Stomach (tissue), 9 donors: ENCODE results near the gene ATP2B2. TPM values are rescaled to one million over a fixed set of nuclear protein-coding genes. Genes with fewer than 3 reads are reported as not detected.
A peak's percentile ranks its signal among the peaks of the same experiment; 100 is the strongest.

Source experiments
- DNase-seq, 2 donors: peaks; one replicate each; pipeline versions ENCODE4 v3.0.0 to v3.0.0-alpha.2; 2013 to 2019
- H3K27ac ChIP-seq, 5 donors: fragments of 200-600 bp in 4 of 5; sonication (generic) in 4 of 5; one replicate each; pipeline ENCODE4 v1.5.1; 2013 to 2019; ENCODE audit warnings: mild to moderate bottlenecking in 1 of 5, moderate library complexity in 1 of 5
- H3K27me3 ChIP-seq, 3 donors: fragments of 200-600 bp; sonication (generic); one replicate each; pipeline ENCODE4 v1.5.1; 2017 to 2019; ENCODE audit warnings: mixed run types in 1 of 3
- H3K36me3 ChIP-seq, 4 donors: fragments of 200-600 bp; sonication (generic); 1 replicate in 3 of 4; 2 replicates in 1 of 4; pipeline ENCODE4 v1.5.1; 2016 to 2019
- H3K4me1 ChIP-seq, 4 donors: fragments of 200-600 bp; sonication (generic); one replicate each; pipeline ENCODE4 v1.5.1; 2016 to 2019
- H3K4me3 ChIP-seq, 4 donors: fragments of 200-600 bp; sonication (generic) in 3 of 4; one replicate each; pipeline ENCODE4 v1.5.1; 2016 to 2019; ENCODE audit warnings: mild to moderate bottlenecking in 1 of 4
- H3K9me3 ChIP-seq, 4 donors: fragments of 200-600 bp; sonication (generic); one replicate each; pipeline ENCODE4 v1.5.1; 2016 to 2019
- EP300 ChIP-seq: sonication (generic); formaldehyde crosslinking; IDR thresholded peaks from one replicate; pipeline ENCODE4 v1.6.1; 2017; ENCODE audit warnings: antibody characterized with exemption
- POLR2A ChIP-seq, 4 donors: fragments of 450-650 bp; IDR thresholded peaks; one replicate each; pipeline ENCODE4 v1.6.1; 2016; ENCODE audit warnings: antibody characterized with exemption in 4 of 4, control low read depth in 2 of 4, mild to moderate bottlenecking in 1 of 4, moderate library complexity in 1 of 4
- POLR2AphosphoS5 ChIP-seq, 3 donors: sonication (generic); formaldehyde crosslinking; IDR thresholded peaks; one replicate each; pipeline ENCODE4 v1.6.1; 2016; ENCODE audit warnings: antibody characterized with exemption in 3 of 3
- whole genome bisulfite sequencing, 5 donors: extraction: QIAGEN DNeasy Blood & Tissue Kit in 3 of 5; methylation state at CpG; one replicate each; pipeline versions ENCODE4 v1.1.5 to v1.1.7; 2013 to 2018; 5-methylcytosine and 5-hydroxymethylcytosine counted together
- intact Hi-C: fragments of 100-400 bp; cut with DNase I; formaldehyde crosslinking; loops from one replicate; pipeline ENCODE4 v1.15.1; 2023; ENCODE audit warnings: low total_unique reads
- polyA plus RNA-seq, 3 donors: library from polyadenylated mRNA; stranded (reverse); fragments of 200-250 nt; gene quantifications; one replicate each; pipeline ENCODE4 v1.2.3, GENCODE V29; 2013
- total RNA-seq, 5 donors: library from RNA; depleted of rRNA; stranded (reverse); fragments of >200 nt; gene quantifications; one replicate each; pipeline versions ENCODE4 v1.1.0 to v1.2.3, GENCODE V29; 2014 to 2016
- TF ChIP-seq, protein P1 (sequence below), 7 experiments: fragments of 450-650 bp in 4 of 7; fragments of 200-600 bp in 3 of 7; sonication (generic) in 3 of 7; IDR thresholded peaks; one replicate each; pipeline ENCODE4 v1.5.1; 2016 to 2019; ENCODE audit warnings: antibody characterized with exemption in 7 of 7, control low read depth in 2 of 7, mild to moderate bottlenecking in 1 of 7
- donor health status: healthy with polysubstance abuse.
- donor health status: Bipolar disorder and iron deficiency.
- donor health status: healthy.

The ATP2B2 gene
- total and polyA plus RNA-seq, 8 donors, result 0.03 to 0.37 TPM; not detected in 6

- 0 to 8% (median 4%) methylated on average over 2 to 3 of the region's 3 CpGs for WGBS, 5 donors
- Histone ChIP-seq H3K27me3 (peaks cover 0 to under 1% (median 0%) of the 10 kb centered on the region in 3 donors), H3K9me3 (no peaks in the 10 kb centered on the region), H3K4me1 (peaks cover 9 to 54% (median 44%) of the 10 kb centered on the region in 4 donors), H3K4me3 (peak overlapping the region; percentile 92 to 98 (median 96)), H3K36me3 (peaks cover 27 to 44% (median 42%) of the 10 kb centered on the region in 4 donors), H3K27ac (peak overlapping the region in 3 of 5 donors; percentile 91 to 93 (median 93))
- no peak for DNase-seq
- intact Hi-C loops, result no loop called here
- no peak for TF ChIP-seq EP300
Measured at GRCh38 chr3:10319804-10320203, 185.6 kb downstream of the ATP2B2 start.

DNA sequence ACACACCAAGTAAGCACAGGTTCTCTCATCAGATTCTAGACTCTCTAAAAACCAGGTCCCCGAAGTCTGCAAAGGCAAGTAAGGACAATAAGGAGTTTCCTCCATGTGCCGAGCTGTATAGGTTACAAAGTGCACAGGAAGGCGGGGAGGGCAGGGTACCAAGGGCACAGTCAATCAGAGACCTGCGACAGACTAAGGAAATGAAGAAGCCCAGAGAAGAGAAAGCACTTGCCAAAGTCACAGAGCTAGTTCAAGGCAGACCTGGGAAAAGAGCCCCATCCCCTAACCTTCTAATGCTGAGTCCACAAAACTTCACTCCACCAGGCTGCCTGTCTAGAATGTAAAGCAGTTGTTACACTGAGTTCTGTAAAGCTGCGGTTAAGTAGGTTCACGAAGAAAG is 186.1 kb downstream of the ATP2B2 start:
- Histone ChIP-seq H3K27me3 (no peaks in the 10 kb centered on the region), H3K9me3 (no peaks in the 10 kb centered on the region), H3K36me3 (peaks cover 33 to 50% (median 48%) of the 10 kb centered on the region in 4 donors), H3K4me3 (peak overlapping the region in 3 of 4 donors; percentile 92 to 97 (median 95)), H3K27ac (no peak overlapping the region), H3K4me1 (peaks cover 9 to 60% (median 44%) of the 10 kb centered on the region in 4 donors)
- intact Hi-C loops, result no loop called here
- no peak for TF ChIP-seq EP300
- TF ChIP-seq, protein P1, sequence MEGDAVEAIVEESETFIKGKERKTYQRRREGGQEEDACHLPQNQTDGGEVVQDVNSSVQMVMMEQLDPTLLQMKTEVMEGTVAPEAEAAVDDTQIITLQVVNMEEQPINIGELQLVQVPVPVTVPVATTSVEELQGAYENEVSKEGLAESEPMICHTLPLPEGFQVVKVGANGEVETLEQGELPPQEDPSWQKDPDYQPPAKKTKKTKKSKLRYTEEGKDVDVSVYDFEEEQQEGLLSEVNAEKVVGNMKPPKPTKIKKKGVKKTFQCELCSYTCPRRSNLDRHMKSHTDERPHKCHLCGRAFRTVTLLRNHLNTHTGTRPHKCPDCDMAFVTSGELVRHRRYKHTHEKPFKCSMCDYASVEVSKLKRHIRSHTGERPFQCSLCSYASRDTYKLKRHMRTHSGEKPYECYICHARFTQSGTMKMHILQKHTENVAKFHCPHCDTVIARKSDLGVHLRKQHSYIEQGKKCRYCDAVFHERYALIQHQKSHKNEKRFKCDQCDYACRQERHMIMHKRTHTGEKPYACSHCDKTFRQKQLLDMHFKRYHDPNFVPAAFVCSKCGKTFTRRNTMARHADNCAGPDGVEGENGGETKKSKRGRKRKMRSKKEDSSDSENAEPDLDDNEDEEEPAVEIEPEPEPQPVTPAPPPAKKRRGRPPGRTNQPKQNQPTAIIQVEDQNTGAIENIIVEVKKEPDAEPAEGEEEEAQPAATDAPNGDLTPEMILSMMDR (IDR thresholded peaks at IDR 0.05), result no peak
- TF ChIP-seq POLR2AphosphoS5 (IDR thresholded peaks at IDR 0.05), result no peak
- no peak for TF ChIP-seq POLR2A (IDR thresholded peaks at IDR 0.05)
- DNase-seq, result no peak
- 43 to 63% (median 57%) methylated on average over 6 of the region's 6 CpGs for WGBS, 5 donors

- no peak overlapping the region for H3K27ac ChIP-seq
- TF ChIP-seq POLR2A (IDR thresholded peaks at IDR 0.05), result no peak
- no peak for TF ChIP-seq EP300
- no peak for TF ChIP-seq POLR2AphosphoS5 (IDR thresholded peaks at IDR 0.05)
- TF ChIP-seq, protein P1 (IDR thresholded peaks at IDR 0.05), result no peak
- H3K27me3 ChIP-seq, result no peaks in the 10 kb centered on the region
- 90 to 97% (median 94%) methylated on average over 3 of the region's 3 CpGs for WGBS, 5 donors
- peaks cover 9 to 64% (median 44%) of the 10 kb centered on the region in 4 donors for H3K4me1 ChIP-seq
- H3K36me3 ChIP-seq, result peaks cover 44 to 63% (median 61%) of the 10 kb centered on the region in 4 donors
- intact Hi-C loops, result no loop called here
- no peak overlapping the region for H3K4me3 ChIP-seq
- no peaks in the 10 kb centered on the region for H3K9me3 ChIP-seq
- no peak for DNase-seq
Measured at GRCh38 chr3:10317961-10318350, 187.4 kb downstream of the ATP2B2 start.

- Histone ChIP-seq H3K4me3 (no peak overlapping the region), H3K4me1 (peaks cover 9 to 64% (median 44%) of the 10 kb centered on the region in 4 donors), H3K9me3 (no peaks in the 10 kb centered on the region), H3K27me3 (no peaks in the 10 kb centered on the region), H3K36me3 (peaks cover 50 to 68% (median 66%) of the 10 kb centered on the region in 4 donors), H3K27ac (no peak overlapping the region)
- TF ChIP-seq POLR2AphosphoS5 (IDR thresholded peaks at IDR 0.05), result no peak
- TF ChIP-seq, protein P1 (IDR thresholded peaks at IDR 0.05), result no peak
- TF ChIP-seq POLR2A (IDR thresholded peaks at IDR 0.05), result no peak
- no peak for TF ChIP-seq EP300
- intact Hi-C loops, result no loop called here
- 83 to 93% (median 89%) methylated on average over 4 of the region's 4 CpGs for WGBS, 5 donors
- DNase-seq, result no peak
Measured at GRCh38 chr3:10317311-10317960, 187.9 kb downstream of the ATP2B2 start.
